ENCODE results near the gene ADAMTSL5. TPM values are rescaled to one million over a fixed set of nuclear protein-coding genes. Genes with fewer than 3 reads are reported as not detected.

The ADAMTSL5 gene
- total and polyA plus RNA-seq, 4 donors: 0.09 to 1.8 (median 1.1) TPM

GRCh38 chr19:1533510-1534150 lies 20.8 kb upstream of the ADAMTSL5 start:
- H3K9ac ChIP-seq (ENCODE audit: low read depth in 1 of 2, low read length in 2 of 2): no peak overlapping the region
- no peaks in the 10 kb centered on the region for H3K36me3 ChIP-seq (ENCODE audit: control insufficient read depth in 4 of 4, insufficient read depth in 3 of 4, low read depth in 1 of 4, low read length in 3 of 4)
- TF ChIP-seq REST (IDR thresholded peaks at IDR 0.05): no peak
- no peak for TF ChIP-seq CTCF (IDR thresholded peaks at IDR 0.05; ENCODE audit: low read depth, low read length, missing input control)
- TF ChIP-seq RAD21 (IDR thresholded peaks at IDR 0.05): no peak
- TF ChIP-seq HNF4G (IDR thresholded peaks at IDR 0.05): no peak
- TF ChIP-seq SP1 (IDR thresholded peaks at IDR 0.05): no peak
- H3K27me3 ChIP-seq (ENCODE audit: control insufficient read depth in 4 of 4, insufficient read depth in 4 of 4, low read length in 3 of 4): peaks cover 0 to 7% (median 0%) of the 10 kb centered on the region in 4 donors
- no peaks in the 10 kb centered on the region for H3K9me3 ChIP-seq (ENCODE audit: control insufficient read depth in 4 of 4, low read length in 3 of 4)
- no peak overlapping the region for H3K4me3 ChIP-seq (ENCODE audit: low read depth in 1 of 3, low read length in 3 of 3)
- DNase-seq (ENCODE audit: low spot score): no peak
- 66% methylated on average over 23 of the region's 23 CpGs for WGBS
- H3K27ac ChIP-seq (ENCODE audit: low read depth in 1 of 2, low read length in 2 of 2): no peak overlapping the region
- H3K4me1 ChIP-seq (ENCODE audit: control insufficient read depth in 4 of 4, insufficient read depth in 4 of 4, low read length in 3 of 4): no peaks in the 10 kb centered on the region

DNA sequence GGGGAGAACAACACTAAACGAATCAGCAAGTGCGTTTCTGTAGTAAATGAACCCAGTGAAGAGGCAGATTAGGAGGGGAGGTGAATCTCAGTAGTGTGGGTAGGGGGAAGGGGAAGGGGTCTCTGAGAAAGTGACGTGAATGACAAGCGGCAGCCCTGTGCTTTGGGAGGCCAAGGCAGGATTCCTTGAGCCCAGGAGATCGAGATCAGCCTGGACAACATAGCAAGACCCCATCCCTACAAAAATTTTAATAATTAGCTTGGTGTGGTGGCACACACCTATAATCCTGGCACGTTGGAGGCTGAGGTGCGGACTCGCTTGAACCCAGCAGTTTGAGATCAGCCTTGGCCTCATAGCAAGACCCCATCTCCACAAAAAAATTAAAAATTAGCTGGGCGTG lies 19.2 kb upstream of the ADAMTSL5 start:
- Histone ChIP-seq H3K27ac (ENCODE audit: low read depth in 1 of 2, low read length in 2 of 2) (no peak overlapping the region), H3K36me3 (ENCODE audit: control insufficient read depth in 4 of 4, insufficient read depth in 3 of 4, low read depth in 1 of 4, low read length in 3 of 4) (no peaks in the 10 kb centered on the region), H3K9ac (ENCODE audit: low read depth in 1 of 2, low read length in 2 of 2) (no peak overlapping the region), H3K4me1 (ENCODE audit: control insufficient read depth in 4 of 4, insufficient read depth in 4 of 4, low read length in 3 of 4) (no peaks in the 10 kb centered on the region), H3K9me3 (ENCODE audit: control insufficient read depth in 4 of 4, low read length in 3 of 4) (no peaks in the 10 kb centered on the region), H3K27me3 (ENCODE audit: control insufficient read depth in 4 of 4, insufficient read depth in 4 of 4, low read length in 3 of 4) (peaks cover 0 to 7% (median 1%) of the 10 kb centered on the region in 4 donors), H3K4me3 (ENCODE audit: low read depth in 1 of 3, low read length in 3 of 3) (no peak overlapping the region)
- TF ChIP-seq TAF1 (conservative IDR thresholded peaks at IDR 0.05): no peak
- TF ChIP-seq NR2F2 (IDR thresholded peaks at IDR 0.05): no peak
- no peak for TF ChIP-seq CTCF (IDR thresholded peaks at IDR 0.05; ENCODE audit: low read depth, low read length, missing input control)
- no peak for TF ChIP-seq JUND (IDR thresholded peaks at IDR 0.05)
- TF ChIP-seq ZBTB33 (IDR thresholded peaks at IDR 0.05): no peak
- no peak for TF ChIP-seq SP1 (IDR thresholded peaks at IDR 0.05)
- no peak for TF ChIP-seq EGR1 (IDR thresholded peaks at IDR 0.05; ENCODE audit: low read depth in 2 of 2)
- WGBS: 85% methylated on average over 9 of the region's 9 CpGs
- no peak for DNase-seq (ENCODE audit: low spot score)

Measured in liver (tissue), 9 donors.